ENCODE data around the gene HPCAL1.

Gene HPCAL1

DNA sequence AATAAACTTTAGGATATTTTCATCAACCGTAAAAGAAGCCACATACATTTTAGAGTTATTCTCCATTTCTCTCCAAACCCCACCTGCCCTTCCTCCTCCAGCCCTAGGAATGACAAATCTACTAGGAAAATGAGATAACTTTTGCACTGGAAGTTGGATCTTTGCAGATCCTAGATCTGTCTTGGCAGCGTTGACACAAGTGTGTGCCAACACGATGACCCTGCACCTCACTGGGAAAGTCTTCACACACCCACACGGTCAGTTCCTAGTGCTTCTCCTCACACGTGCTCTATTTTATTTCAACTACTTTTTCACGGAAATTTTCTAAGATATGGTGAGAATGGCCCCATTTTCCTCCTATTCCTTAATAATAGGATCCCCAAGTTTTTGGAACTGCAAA, 14.1 kb upstream of the HPCAL1 start:
- no peak for TF ChIP-seq CEBPB (IDR thresholded peaks at IDR 0.05)
- TF ChIP-seq EGR1 (IDR thresholded peaks at IDR 0.05): no peak
- no peak for TF ChIP-seq EP300 (IDR thresholded peaks at IDR 0.05; ENCODE audit: borderline replicate concordance)
- no peak for TF ChIP-seq TCF12 (IDR thresholded peaks at IDR 0.05; ENCODE audit: low read depth)
- TF ChIP-seq YY1 (IDR thresholded peaks at IDR 0.05; ENCODE audit: low read depth): no peak
- no peak for TF ChIP-seq NFIC (IDR thresholded peaks at IDR 0.05)
- TF ChIP-seq, protein P1, sequence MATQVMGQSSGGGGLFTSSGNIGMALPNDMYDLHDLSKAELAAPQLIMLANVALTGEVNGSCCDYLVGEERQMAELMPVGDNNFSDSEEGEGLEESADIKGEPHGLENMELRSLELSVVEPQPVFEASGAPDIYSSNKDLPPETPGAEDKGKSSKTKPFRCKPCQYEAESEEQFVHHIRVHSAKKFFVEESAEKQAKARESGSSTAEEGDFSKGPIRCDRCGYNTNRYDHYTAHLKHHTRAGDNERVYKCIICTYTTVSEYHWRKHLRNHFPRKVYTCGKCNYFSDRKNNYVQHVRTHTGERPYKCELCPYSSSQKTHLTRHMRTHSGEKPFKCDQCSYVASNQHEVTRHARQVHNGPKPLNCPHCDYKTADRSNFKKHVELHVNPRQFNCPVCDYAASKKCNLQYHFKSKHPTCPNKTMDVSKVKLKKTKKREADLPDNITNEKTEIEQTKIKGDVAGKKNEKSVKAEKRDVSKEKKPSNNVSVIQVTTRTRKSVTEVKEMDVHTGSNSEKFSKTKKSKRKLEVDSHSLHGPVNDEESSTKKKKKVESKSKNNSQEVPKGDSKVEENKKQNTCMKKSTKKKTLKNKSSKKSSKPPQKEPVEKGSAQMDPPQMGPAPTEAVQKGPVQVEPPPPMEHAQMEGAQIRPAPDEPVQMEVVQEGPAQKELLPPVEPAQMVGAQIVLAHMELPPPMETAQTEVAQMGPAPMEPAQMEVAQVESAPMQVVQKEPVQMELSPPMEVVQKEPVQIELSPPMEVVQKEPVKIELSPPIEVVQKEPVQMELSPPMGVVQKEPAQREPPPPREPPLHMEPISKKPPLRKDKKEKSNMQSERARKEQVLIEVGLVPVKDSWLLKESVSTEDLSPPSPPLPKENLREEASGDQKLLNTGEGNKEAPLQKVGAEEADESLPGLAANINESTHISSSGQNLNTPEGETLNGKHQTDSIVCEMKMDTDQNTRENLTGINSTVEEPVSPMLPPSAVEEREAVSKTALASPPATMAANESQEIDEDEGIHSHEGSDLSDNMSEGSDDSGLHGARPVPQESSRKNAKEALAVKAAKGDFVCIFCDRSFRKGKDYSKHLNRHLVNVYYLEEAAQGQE (IDR thresholded peaks at IDR 0.05; ENCODE audit: low read depth): no peak
- TF ChIP-seq FOXM1 (IDR thresholded peaks at IDR 0.05; ENCODE audit: borderline replicate concordance, low read depth): no peak

DNA sequence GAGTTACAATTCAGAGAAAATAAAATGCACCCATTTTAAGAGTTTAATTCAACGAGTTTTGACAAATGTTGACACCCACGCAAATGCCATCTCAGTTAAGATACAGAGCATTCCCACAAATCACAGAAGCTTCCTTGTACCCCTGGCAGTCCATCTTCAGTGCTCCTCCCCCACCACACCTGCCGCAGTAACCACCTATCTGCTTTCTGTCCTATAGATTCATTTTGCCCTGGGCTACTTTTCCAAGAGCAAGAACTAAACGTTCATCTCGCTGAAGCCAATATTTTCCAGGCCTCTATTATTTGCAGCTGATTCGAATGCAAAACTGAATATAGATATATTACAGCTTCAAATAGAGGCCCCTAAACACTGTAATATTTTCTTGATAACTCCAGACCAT, 13.4 kb upstream of the HPCAL1 start:
- TF ChIP-seq RAD21 (IDR thresholded peaks at IDR 0.05; ENCODE audit: low read depth) (no peak), ZBTB7A (IDR thresholded peaks at IDR 0.05; ENCODE audit: low read depth) (no peak), CEBPB (IDR thresholded peaks at IDR 0.05) (no peak), TAF1 (IDR thresholded peaks at IDR 0.05; ENCODE audit: low read depth) (no peak), FOXM1 (IDR thresholded peaks at IDR 0.05; ENCODE audit: borderline replicate concordance, low read depth) (no peak), TEAD4 (IDR thresholded peaks at IDR 0.05) (no peak), TCF12 (IDR thresholded peaks at IDR 0.05; ENCODE audit: low read depth) (no peak), YY1 (IDR thresholded peaks at IDR 0.05; ENCODE audit: low read depth) (no peak), EGR1 (IDR thresholded peaks at IDR 0.05) (no peak), EP300 (IDR thresholded peaks at IDR 0.05; ENCODE audit: borderline replicate concordance) (no peak), NFIC (IDR thresholded peaks at IDR 0.05) (no peak)
- TF ChIP-seq, protein P1 (IDR thresholded peaks at IDR 0.05; ENCODE audit: low read depth): no peak
- TF ChIP-seq, protein P2, sequence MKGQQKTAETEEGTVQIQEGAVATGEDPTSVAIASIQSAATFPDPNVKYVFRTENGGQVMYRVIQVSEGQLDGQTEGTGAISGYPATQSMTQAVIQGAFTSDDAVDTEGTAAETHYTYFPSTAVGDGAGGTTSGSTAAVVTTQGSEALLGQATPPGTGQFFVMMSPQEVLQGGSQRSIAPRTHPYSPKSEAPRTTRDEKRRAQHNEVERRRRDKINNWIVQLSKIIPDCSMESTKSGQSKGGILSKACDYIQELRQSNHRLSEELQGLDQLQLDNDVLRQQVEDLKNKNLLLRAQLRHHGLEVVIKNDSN (IDR thresholded peaks at IDR 0.05): no peak
- TF ChIP-seq, protein P3, sequence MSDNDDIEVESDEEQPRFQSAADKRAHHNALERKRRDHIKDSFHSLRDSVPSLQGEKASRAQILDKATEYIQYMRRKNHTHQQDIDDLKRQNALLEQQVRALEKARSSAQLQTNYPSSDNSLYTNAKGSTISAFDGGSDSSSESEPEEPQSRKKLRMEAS (IDR thresholded peaks at IDR 0.05): no peak

DNA sequence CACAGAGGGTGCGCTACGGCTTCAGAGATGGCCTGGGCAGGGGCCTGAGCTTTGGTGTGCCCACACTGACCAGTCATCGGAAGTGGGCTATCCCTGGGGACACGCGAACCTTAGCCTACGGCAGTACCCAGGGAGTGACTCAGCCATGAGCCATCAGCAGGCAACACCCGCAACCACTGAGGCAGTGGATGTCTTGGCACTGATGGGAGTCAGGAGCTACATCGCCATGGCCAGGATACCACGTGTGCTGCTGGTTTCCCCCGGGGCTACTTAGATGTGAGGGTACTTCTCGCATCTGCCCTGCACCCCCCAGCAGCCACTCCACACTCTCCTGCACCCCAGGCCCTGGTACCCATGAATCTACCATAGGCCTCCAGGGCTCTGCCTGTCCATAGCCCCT, 12.8 kb upstream of the HPCAL1 start:
- TF ChIP-seq NFIC (IDR thresholded peaks at IDR 0.05): no peak
- no peak for TF ChIP-seq TAF1 (IDR thresholded peaks at IDR 0.05; ENCODE audit: low read depth)
- no peak for TF ChIP-seq EP300 (IDR thresholded peaks at IDR 0.05; ENCODE audit: borderline replicate concordance)
- TF ChIP-seq RAD21 (IDR thresholded peaks at IDR 0.05; ENCODE audit: low read depth): no peak

DNA sequence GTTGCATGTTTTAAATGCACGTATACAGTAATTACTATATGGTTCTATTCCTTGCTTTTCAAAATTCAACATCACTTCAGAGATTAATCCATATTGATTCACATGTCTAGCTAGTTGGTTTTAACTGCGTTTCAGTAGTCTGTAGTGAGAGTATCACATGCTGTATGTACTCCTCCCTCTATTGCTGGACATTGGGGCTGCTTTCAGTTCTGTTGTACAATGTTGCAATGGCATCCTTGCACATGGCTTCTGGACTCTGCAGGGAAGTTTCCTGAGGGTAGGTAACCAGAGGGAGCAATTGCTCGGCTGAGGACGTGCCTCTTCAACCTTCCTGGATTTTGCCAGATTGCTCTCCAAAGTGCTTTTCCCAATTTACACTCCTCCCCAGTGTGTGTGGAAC, 10.7 kb upstream of the HPCAL1 start:
- TF ChIP-seq, protein P2 (IDR thresholded peaks at IDR 0.05): no peak
- no peak for TF ChIP-seq CEBPB (IDR thresholded peaks at IDR 0.05)
- TF ChIP-seq TCF12 (IDR thresholded peaks at IDR 0.05; ENCODE audit: low read depth): no peak
- TF ChIP-seq, protein P3 (IDR thresholded peaks at IDR 0.05): no peak
- TF ChIP-seq CREB1 (IDR thresholded peaks at IDR 0.05; ENCODE audit: low read depth): no peak
- no peak for TF ChIP-seq YY1 (IDR thresholded peaks at IDR 0.05; ENCODE audit: low read depth)
- TF ChIP-seq RAD21 (IDR thresholded peaks at IDR 0.05; ENCODE audit: low read depth): no peak
- no peak for TF ChIP-seq EP300 (IDR thresholded peaks at IDR 0.05; ENCODE audit: borderline replicate concordance)
- TF ChIP-seq TEAD4 (IDR thresholded peaks at IDR 0.05): no peak
- TF ChIP-seq NFIC (IDR thresholded peaks at IDR 0.05): no peak
- TF ChIP-seq ZBTB7A (IDR thresholded peaks at IDR 0.05; ENCODE audit: low read depth): no peak
- TF ChIP-seq, protein P1 (IDR thresholded peaks at IDR 0.05; ENCODE audit: low read depth): no peak
- no peak for TF ChIP-seq TAF1 (IDR thresholded peaks at IDR 0.05; ENCODE audit: low read depth)
- no peak for TF ChIP-seq EGR1 (IDR thresholded peaks at IDR 0.05)
- no peak for TF ChIP-seq FOXM1 (IDR thresholded peaks at IDR 0.05; ENCODE audit: borderline replicate concordance, low read depth)

DNA sequence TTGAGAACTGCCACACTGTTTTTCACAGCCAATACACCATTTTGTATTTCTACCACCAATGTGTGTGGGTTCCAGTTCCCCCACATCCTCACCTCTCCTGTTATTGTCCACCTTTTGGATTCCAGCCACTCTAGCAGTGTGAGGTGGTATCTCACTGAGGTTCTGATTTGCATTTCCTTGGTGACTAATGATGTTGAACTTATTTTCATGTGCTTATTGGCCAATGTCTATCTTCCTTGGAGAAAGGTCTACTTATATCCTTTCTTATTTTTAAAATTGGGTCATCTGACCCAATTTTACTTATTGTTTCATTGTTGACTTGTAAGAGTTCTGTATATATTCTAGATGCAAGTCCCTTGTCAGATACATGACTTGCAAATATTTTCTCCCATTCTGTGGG, 9.1 kb upstream of the HPCAL1 start:
- TF ChIP-seq NFIC (IDR thresholded peaks at IDR 0.05) (no peak), CREB1 (IDR thresholded peaks at IDR 0.05; ENCODE audit: low read depth) (no peak), ZBTB7A (IDR thresholded peaks at IDR 0.05; ENCODE audit: low read depth) (no peak), TEAD4 (IDR thresholded peaks at IDR 0.05) (no peak), EGR1 (IDR thresholded peaks at IDR 0.05) (no peak), TCF12 (IDR thresholded peaks at IDR 0.05; ENCODE audit: low read depth) (no peak), EP300 (IDR thresholded peaks at IDR 0.05; ENCODE audit: borderline replicate concordance) (no peak), CEBPB (IDR thresholded peaks at IDR 0.05) (no peak), YY1 (IDR thresholded peaks at IDR 0.05; ENCODE audit: low read depth) (no peak), FOXM1 (IDR thresholded peaks at IDR 0.05; ENCODE audit: borderline replicate concordance, low read depth) (no peak), TAF1 (IDR thresholded peaks at IDR 0.05; ENCODE audit: low read depth) (no peak), RAD21 (IDR thresholded peaks at IDR 0.05; ENCODE audit: low read depth) (no peak)
- TF ChIP-seq, protein P3 (IDR thresholded peaks at IDR 0.05): no peak
- TF ChIP-seq, protein P2 (IDR thresholded peaks at IDR 0.05): no peak
- TF ChIP-seq, protein P1 (IDR thresholded peaks at IDR 0.05; ENCODE audit: low read depth): no peak
